ACC112 (cell line): ENCODE measurements around the gene MSI2.

Experiments
- H2AFZ ChIP-seq: fragments of 200-600 bp; sonication (generic); one replicate; pipeline ENCODE4 v1.6.0; 2017; ENCODE audit warnings: antibody characterized with exemption, low read length; ENCODE audit not compliant: unreplicated experiment
- H3K27ac ChIP-seq: fragments of 200-600 bp; sonication (generic); 2 replicates; pipeline ENCODE4 v1.5.1; 2014; ENCODE audit warnings: low read depth, mild to moderate bottlenecking, antibody characterized with exemption, low read length, moderate library complexity
- H3K27me3 ChIP-seq: fragments of 200-600 bp; sonication (generic); 2 replicates; pipeline ENCODE4 v1.6.1; 2014; ENCODE audit warnings: mild to moderate bottlenecking, antibody characterized with exemption, low read length, moderate library complexity, mixed read lengths; ENCODE audit not compliant: insufficient read depth
- H3K36me3 ChIP-seq: fragments of 200-600 bp; sonication (generic); 2 replicates; pipeline ENCODE4 v1.6.1; 2016; ENCODE audit warnings: mild to moderate bottlenecking, antibody characterized with exemption, low read length, moderate library complexity, mixed read lengths; ENCODE audit not compliant: insufficient read depth
- H3K4me1 ChIP-seq: fragments of 200-600 bp; sonication (generic); one replicate; pipeline ENCODE4 v1.6.1; 2016; ENCODE audit warnings: low read length, mixed read lengths; ENCODE audit not compliant: insufficient read depth, unreplicated experiment, control insufficient read depth
- H3K4me3 ChIP-seq: fragments of 200-600 bp; sonication (generic); 2 replicates; pipeline ENCODE4 v1.5.1; 2014; ENCODE audit warnings: mild to moderate bottlenecking, low read depth, low read length
- H3K79me2 ChIP-seq: fragments of 200-600 bp; sonication (generic); one replicate; pipeline ENCODE4 v1.6.0; 2016; ENCODE audit warnings: low read length; ENCODE audit not compliant: control insufficient read depth, unreplicated experiment, insufficient read depth

The MSI2 gene

GRCh38 chr17:57513569-57513968, 257.2 kb downstream of the MSI2 start:
- Histone ChIP-seq H3K36me3 (no peaks in the 10 kb centered on the region), H3K27ac (no peak overlapping the region), H3K27me3 (no peaks in the 10 kb centered on the region), H3K79me2 (no peaks in the 10 kb centered on the region), H3K4me3 (no peak overlapping the region), H3K4me1 (no peaks in the 10 kb centered on the region), H2AFZ (no peak overlapping the region)

DNA sequence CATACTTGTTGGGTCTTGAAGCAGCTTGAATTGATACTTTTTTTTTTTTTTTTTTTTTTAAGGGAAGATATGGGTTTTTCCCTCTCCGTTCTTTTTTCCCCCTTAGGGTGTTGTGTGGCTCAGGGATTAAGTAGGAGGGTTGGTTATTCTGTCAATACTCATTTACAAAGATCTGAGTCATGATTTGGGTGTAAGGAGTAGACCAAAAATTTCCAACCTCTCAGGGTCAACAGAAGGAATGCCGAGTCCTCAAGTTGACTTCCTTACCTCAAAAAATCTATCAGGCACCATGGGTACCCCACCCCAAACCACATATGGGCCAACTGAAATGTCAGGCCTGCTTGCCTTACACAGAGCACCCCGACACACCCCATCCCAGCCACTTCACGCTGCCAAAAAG, 258.3 kb downstream of the MSI2 start:
- H3K4me3 ChIP-seq = no peak overlapping the region
- H3K36me3 ChIP-seq = no peaks in the 10 kb centered on the region
- H2AFZ ChIP-seq = no peak overlapping the region
- no peak overlapping the region for H3K27ac ChIP-seq
- H3K4me1 ChIP-seq = no peaks in the 10 kb centered on the region
- H3K27me3 ChIP-seq = no peaks in the 10 kb centered on the region
- H3K79me2 ChIP-seq = no peaks in the 10 kb centered on the region

DNA sequence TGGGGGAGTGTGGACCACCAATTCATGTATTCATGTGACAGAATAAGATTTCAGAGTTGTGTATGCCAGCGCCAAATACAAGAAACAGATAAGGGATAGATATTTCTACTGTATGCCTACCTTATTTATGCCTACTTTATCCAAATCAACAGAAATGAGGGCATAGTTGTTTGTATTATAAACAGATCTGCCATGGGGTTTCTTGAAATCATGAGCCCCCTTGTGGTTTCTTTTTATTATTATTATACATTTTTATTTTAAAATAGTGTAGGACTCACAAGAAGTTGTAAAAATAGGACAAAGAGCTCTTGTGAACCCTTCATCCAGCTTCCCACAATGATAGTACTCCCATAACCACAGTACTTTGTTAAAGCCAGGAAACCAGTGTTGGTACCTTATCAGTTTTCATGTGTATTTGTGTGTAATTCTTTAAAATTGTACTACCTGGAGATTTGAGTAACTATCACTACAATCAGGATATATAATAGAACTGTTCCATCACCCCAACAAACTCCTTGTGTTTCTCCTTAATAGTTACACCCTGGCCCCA, 259.4 kb downstream of the MSI2 start:
- no peaks in the 10 kb centered on the region for H3K36me3 ChIP-seq
- H3K27me3 ChIP-seq = no peaks in the 10 kb centered on the region
- no peak overlapping the region for H3K27ac ChIP-seq
- no peak overlapping the region for H3K4me3 ChIP-seq
- H2AFZ ChIP-seq = no peak overlapping the region
- H3K79me2 ChIP-seq = no peaks in the 10 kb centered on the region
- H3K4me1 ChIP-seq = no peaks in the 10 kb centered on the region

GRCh38 chr17:57516290-57517230, 260.2 kb downstream of the MSI2 start:
- no peaks in the 10 kb centered on the region for H3K4me1 ChIP-seq
- no peaks in the 10 kb centered on the region for H3K27me3 ChIP-seq
- H2AFZ ChIP-seq = no peak overlapping the region
- no peak overlapping the region for H3K4me3 ChIP-seq
- no peak overlapping the region for H3K27ac ChIP-seq
- no peaks in the 10 kb centered on the region for H3K79me2 ChIP-seq
- no peaks in the 10 kb centered on the region for H3K36me3 ChIP-seq

- no peaks in the 10 kb centered on the region for H3K4me1 ChIP-seq
- H3K4me3 ChIP-seq = no peak overlapping the region
- H2AFZ ChIP-seq = no peak overlapping the region
- no peaks in the 10 kb centered on the region for H3K27me3 ChIP-seq
- H3K79me2 ChIP-seq = no peaks in the 10 kb centered on the region
- H3K36me3 ChIP-seq = no peaks in the 10 kb centered on the region
- no peak overlapping the region for H3K27ac ChIP-seq
Measured at GRCh38 chr17:57517273-57517631, 260.9 kb downstream of the MSI2 start.

GRCh38 chr17:57517632-57518456, 261.5 kb downstream of the MSI2 start:
- H3K4me3 ChIP-seq = no peak overlapping the region
- no peak overlapping the region for H2AFZ ChIP-seq
- H3K4me1 ChIP-seq = no peaks in the 10 kb centered on the region
- H3K27ac ChIP-seq = no peak overlapping the region
- H3K27me3 ChIP-seq = no peaks in the 10 kb centered on the region
- no peaks in the 10 kb centered on the region for H3K36me3 ChIP-seq
- no peaks in the 10 kb centered on the region for H3K79me2 ChIP-seq

GRCh38 chr17:57518587-57519581, 262.6 kb downstream of the MSI2 start:
- H3K4me1 ChIP-seq = peaks cover 7% of the 10 kb centered on the region
- H3K79me2 ChIP-seq = no peaks in the 10 kb centered on the region
- no peak overlapping the region for H2AFZ ChIP-seq
- no peaks in the 10 kb centered on the region for H3K27me3 ChIP-seq
- no peak overlapping the region for H3K27ac ChIP-seq
- H3K36me3 ChIP-seq = no peaks in the 10 kb centered on the region
- no peak overlapping the region for H3K4me3 ChIP-seq

DNA sequence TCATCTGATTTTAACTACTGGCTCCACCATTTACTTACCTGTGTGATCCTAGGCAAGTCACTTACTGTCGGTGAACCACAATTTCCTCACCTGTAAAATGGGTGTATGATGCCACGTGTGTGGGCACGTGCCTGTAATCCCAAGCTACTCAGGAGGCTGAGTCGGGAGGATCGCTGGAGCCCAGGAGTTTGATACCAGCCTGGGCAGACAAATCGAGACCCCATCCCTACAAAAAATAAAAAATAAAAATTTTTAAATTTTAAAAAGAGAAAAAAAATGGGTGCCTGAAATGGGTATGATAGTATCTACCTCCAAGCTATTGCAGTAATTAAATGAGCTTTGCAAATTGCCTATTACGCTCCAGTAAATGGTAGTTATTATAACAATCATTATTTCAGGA, 263.5 kb downstream of the MSI2 start:
- peaks cover 16% of the 10 kb centered on the region for H3K4me1 ChIP-seq
- no peaks in the 10 kb centered on the region for H3K79me2 ChIP-seq
- H2AFZ ChIP-seq = no peak overlapping the region
- no peaks in the 10 kb centered on the region for H3K27me3 ChIP-seq
- H3K4me3 ChIP-seq = no peak overlapping the region
- H3K27ac ChIP-seq = no peak overlapping the region
- no peaks in the 10 kb centered on the region for H3K36me3 ChIP-seq

GRCh38 chr17:57521606-57522005, 265.3 kb downstream of the MSI2 start:
- Histone ChIP-seq H3K79me2 (no peaks in the 10 kb centered on the region), H3K27ac (no peak overlapping the region), H3K36me3 (no peaks in the 10 kb centered on the region), H2AFZ (no peak overlapping the region), H3K27me3 (no peaks in the 10 kb centered on the region), H3K4me3 (no peak overlapping the region), H3K4me1 (peaks cover 18% of the 10 kb centered on the region)
